ENCODE measurements around the gene RCCD1. TPM values are rescaled to one million over a fixed set of nuclear protein-coding genes. Genes with fewer than 3 reads are reported as not detected.

Gene RCCD1
- total and polyA plus RNA-seq, 9 of the 15 experiments (the other 6 are each of a cell fraction or from before 2014, with no cell fraction given) = 11.1 to 51.4 (median 24.7) TPM

DNA sequence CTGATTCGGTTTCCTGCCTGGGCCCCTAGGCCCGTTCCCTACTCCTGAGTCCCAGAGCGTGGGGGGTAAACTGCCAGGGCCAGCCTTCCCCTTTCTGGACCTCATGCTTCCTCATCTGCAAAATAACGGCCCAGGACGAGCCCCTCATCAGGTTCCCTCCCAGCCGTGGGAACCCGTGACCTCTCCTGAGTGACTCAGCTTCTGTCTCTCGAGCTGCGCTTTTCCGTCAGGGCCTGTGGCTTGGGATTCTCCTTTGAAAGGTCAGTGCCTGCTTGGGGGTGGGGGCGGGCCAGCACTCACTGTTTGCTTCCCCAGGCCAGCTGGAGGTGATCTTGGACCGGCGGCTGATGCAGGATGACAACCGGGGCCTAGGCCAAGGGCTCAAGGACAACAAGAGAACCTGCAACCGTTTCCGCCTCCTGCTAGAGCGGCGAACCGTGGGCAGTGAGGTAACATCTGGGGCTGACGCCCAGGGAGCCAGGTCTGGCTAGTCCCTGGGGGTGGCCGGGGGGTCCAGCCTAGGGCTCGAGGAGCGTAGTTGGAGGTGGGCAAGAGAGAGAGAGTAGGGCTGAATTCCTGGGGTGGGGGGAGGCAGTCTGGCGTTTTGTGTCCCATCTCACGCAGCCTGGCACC is 38.8 kb upstream of the RCCD1 start (continued):
- TF ChIP-seq ZNF318 (IDR thresholded peaks at IDR 0.05; ENCODE audit: borderline replicate concordance in 1 of 2, low read depth in 1 of 2) (peak in 1 of 2 experiments; percentile 89; a peak in 2 of 4 replicates), SP1 (CRISPR knock-in tag; IDR thresholded peaks at IDR 0.05) (peak; percentile 26; the same call in 1 of the 2 replicates), RBM22 (IDR thresholded peaks at IDR 0.05; ENCODE audit: low read depth, low read length, poor library complexity, severe bottlenecking) (peak; percentile 55), TOE1 (IDR thresholded peaks at IDR 0.05; ENCODE audit: borderline replicate concordance) (peak; percentile 80; the same call in 1 of the 2 replicates), TOE1 (CRISPR knock-in tag; IDR thresholded peaks at IDR 0.05; ENCODE audit: borderline replicate concordance, low read depth) (no peak), ZFPM2 (CRISPR knock-in tag; IDR thresholded peaks at IDR 0.05) (no peak), HMG20B (CRISPR knock-in tag; IDR thresholded peaks at IDR 0.05) (no peak), E2F6 (IDR thresholded peaks at IDR 0.05; ENCODE audit: borderline replicate concordance in 1 of 2, extremely low read depth in 1 of 2, insufficient read depth in 1 of 2, insufficient read length in 1 of 2, low read depth in 1 of 2, low read length in 1 of 2, poor library complexity in 1 of 2, severe bottlenecking in 1 of 2) (peak; percentile 60 to 81), TRIM24 (IDR thresholded peaks at IDR 0.05) (0 out of 4 replicates have a peak, but pooled peaks of 1 of the 2 experiments have one; percentile 11), ZFP36 (IDR thresholded peaks at IDR 0.05; ENCODE audit: low read depth, low read length, partially characterized antibody) (peak; percentile 12), ZBTB11 (CRISPR knock-in tag; IDR thresholded peaks at IDR 0.05) (0 out of 6 replicates have a peak, but pooled peaks of 1 of the 3 experiments have one; percentile 24), RBM15 (IDR thresholded peaks at IDR 0.05; ENCODE audit: insufficient read depth, low read length) (no peak), ELF1 (tag; IDR thresholded peaks at IDR 0.05) (no peak)

Data from K562 (cell line).